Psoas muscle (tissue), 8 donors: Measurements from ENCODE around the gene FXYD2. TPM values are rescaled to one million over a fixed set of nuclear protein-coding genes. Genes with fewer than 3 reads are reported as not detected.

Source experiments
- ATAC-seq, 4 donors: fragments of 200-7000 bp; cut with Tn5 transposase; one replicate each; pipeline ENCODE4 v1.9.1; 2020; ENCODE audit warnings: moderate library complexity in 3 of 4, mild to moderate bottlenecking in 2 of 4
- DNase-seq, 2 donors: peaks; one replicate each; pipeline ENCODE4 v3.0.0-alpha.2; 2020
- H3K27ac ChIP-seq: fragments of 200-600 bp; one replicate; pipeline ENCODE4 v1.8.0; 2022
- H3K27me3 ChIP-seq, 3 donors: fragments of 200-600 bp in 1 of 3; one replicate each; pipeline versions ENCODE4 v1.6.1 to v1.8.0; 2013 to 2022; ENCODE audit warnings: low read length in 2 of 3, mild to moderate bottlenecking in 2 of 3, moderate library complexity in 1 of 3; ENCODE audit not compliant: insufficient read depth in 3 of 3
- H3K36me3 ChIP-seq, 2 donors: fragments of 200-600 bp in 1 of 2; one replicate each; pipeline versions ENCODE4 v1.6.1 to v1.8.0; 2013 to 2022; ENCODE audit warnings: low read depth in 1 of 2, mild to moderate bottlenecking in 1 of 2, moderate library complexity in 1 of 2; ENCODE audit not compliant: insufficient read depth in 1 of 2
- H3K4me1 ChIP-seq: fragments of 200-600 bp; one replicate; pipeline ENCODE4 v1.8.0; 2022
- H3K4me3 ChIP-seq: fragments of 200-600 bp; one replicate; pipeline ENCODE4 v1.8.0; 2022; ENCODE audit warnings: mild to moderate bottlenecking
- H3K9me3 ChIP-seq: fragments of 200-600 bp; one replicate; pipeline ENCODE4 v1.8.0; 2022
- CTCF ChIP-seq: fragments of 200-600 bp; IDR thresholded peaks from one replicate; pipeline ENCODE4 v1.8.0; 2022; ENCODE audit warnings: antibody characterized with exemption
- WGBS, 3 donors: extraction: QIAGEN DNeasy Blood & Tissue Kit; methylation state at CpG; one replicate each; pipeline versions ENCODE4 v1.1.6 to v1.1.7; 2013; 5-methylcytosine and 5-hydroxymethylcytosine counted together
- intact Hi-C, 2 donors: fragments of 100-400 bp; cut with DNase I; formaldehyde crosslinking; loops; one replicate each; pipeline versions ENCODE4 v1.11.0 to v1.14.2; 2022
- polyA plus RNA-seq, 3 donors: library from polyadenylated mRNA; stranded (reverse); fragments of 200-250 nt; gene quantifications; one replicate each; pipeline ENCODE4 v1.2.3, GENCODE V29; 2013
- total RNA-seq, 4 donors: library from RNA; stranded (reverse); fragmentation: NEBNext Ultra II Directional in 2 of 4; extraction: Animal tissue kit (Norgen Biotek cat#: 25700) in 2 of 4; gene quantifications; one replicate each; pipeline versions ENCODE4 v1.2.1 to v1.2.4, GENCODE V29; 2021 to 2023
- donor health status: healthy with polysubstance abuse.
- donor health status: DM: no; HTN: no; CAD: no; lungs with moderate emphysema.
- donor health status: Bipolar disorder and iron deficiency.
- donor health status: healthy.
- donor health status: DM: yes; HTN: yes; CAD: no.
- donor health status: DM: no; HTN: no; CAD: no.
- donor health status: DM: no; HTN: no; CAD: no.
- donor health status: DM: yes; HTN: yes; CAD: no.

Gene FXYD2
- total and polyA plus RNA-seq, 7 donors = 0.17 to 0.69 (median 0.42) TPM; not detected in 2

- ATAC-seq (no peak), DNase-seq (no peak)
- Histone ChIP-seq H3K27me3 (no peaks in the 10 kb centered on the region), H3K4me3 (no peak overlapping the region), H3K9me3 (no peaks in the 10 kb centered on the region), H3K4me1 (peaks cover 11% of the 10 kb centered on the region), H3K27ac (no peak overlapping the region), H3K36me3 (no peaks in the 10 kb centered on the region)
- intact Hi-C loops = no loop called here
- WGBS, 3 donors = 80 to 85% (median 83%) methylated on average over 8 of the region's 8 CpGs
- no peak for TF ChIP-seq CTCF
These were observed 13.2 kb upstream of the FXYD2 start for GRCh38 chr11:117837791-117838190.

- H3K4me1 ChIP-seq = peaks cover 12% of the 10 kb centered on the region
- DNase-seq (no peak), ATAC-seq (no peak)
- no peak overlapping the region for H3K4me3 ChIP-seq
- WGBS, 3 donors = 76 to 77% (median 77%) methylated on average over 18 of the region's 18 CpGs
- no peaks in the 10 kb centered on the region for H3K27me3 ChIP-seq
- intact Hi-C loops = no loop called here
- no peaks in the 10 kb centered on the region for H3K36me3 ChIP-seq
- H3K27ac ChIP-seq = no peak overlapping the region
- no peak for TF ChIP-seq CTCF
- H3K9me3 ChIP-seq = no peaks in the 10 kb centered on the region
These were observed 12.7 kb upstream of the FXYD2 start for GRCh38 chr11:117837070-117837776.

GRCh38 chr11:117836077-117836960 is 11.8 kb upstream of the FXYD2 start:
- WGBS, 3 donors = 84 to 91% (median 86%) methylated on average over 12 to 14 of the region's 14 CpGs
- TF ChIP-seq CTCF = no peak
- DNase-seq (no peak), ATAC-seq (no peak)
- Histone ChIP-seq H3K27me3 (no peaks in the 10 kb centered on the region), H3K27ac (no peak overlapping the region), H3K4me1 (peaks cover 12% of the 10 kb centered on the region), H3K9me3 (no peaks in the 10 kb centered on the region), H3K4me3 (no peak overlapping the region), H3K36me3 (no peaks in the 10 kb centered on the region)
- intact Hi-C loops = no loop called here

- Histone ChIP-seq H3K36me3 (no peaks in the 10 kb centered on the region), H3K27ac (no peak overlapping the region), H3K4me3 (no peak overlapping the region), H3K9me3 (no peaks in the 10 kb centered on the region), H3K4me1 (peaks cover 12% of the 10 kb centered on the region), H3K27me3 (no peaks in the 10 kb centered on the region)
- ATAC-seq = no peak
- intact Hi-C loops = no loop called here
- 95 to 98% (median 97%) methylated on average over 8 of the region's 8 CpGs for WGBS, 3 donors
- TF ChIP-seq CTCF = no peak
- DNase-seq = no peak
These were observed 11.0 kb upstream of the FXYD2 start for GRCh38 chr11:117835576-117835975.
